ENCODE results near the gene CDH12.

CDH12 gene

DNA sequence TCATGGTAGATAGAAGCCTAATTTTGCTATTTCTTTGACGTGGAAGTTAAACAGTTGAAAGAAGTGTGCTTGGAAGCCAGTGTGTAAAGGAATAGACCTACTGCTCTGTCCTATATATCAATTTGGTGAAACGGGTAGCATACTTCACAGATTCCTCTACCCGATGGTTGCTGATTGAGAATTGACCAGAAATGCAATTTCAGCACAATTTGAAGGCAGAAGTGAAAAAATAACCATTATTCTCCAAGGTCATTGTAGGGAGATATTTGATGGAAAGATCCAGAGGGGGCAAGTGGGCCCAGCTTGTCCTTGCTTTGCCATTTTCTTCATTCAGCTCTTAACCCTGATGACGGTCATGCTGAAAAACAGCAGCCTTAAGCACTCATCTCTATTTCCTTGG is 15.3 kb downstream of the CDH12 start:
- H3K4me3 ChIP-seq (ENCODE audit: low read length): no peak overlapping the region
- TF ChIP-seq, protein P1, sequence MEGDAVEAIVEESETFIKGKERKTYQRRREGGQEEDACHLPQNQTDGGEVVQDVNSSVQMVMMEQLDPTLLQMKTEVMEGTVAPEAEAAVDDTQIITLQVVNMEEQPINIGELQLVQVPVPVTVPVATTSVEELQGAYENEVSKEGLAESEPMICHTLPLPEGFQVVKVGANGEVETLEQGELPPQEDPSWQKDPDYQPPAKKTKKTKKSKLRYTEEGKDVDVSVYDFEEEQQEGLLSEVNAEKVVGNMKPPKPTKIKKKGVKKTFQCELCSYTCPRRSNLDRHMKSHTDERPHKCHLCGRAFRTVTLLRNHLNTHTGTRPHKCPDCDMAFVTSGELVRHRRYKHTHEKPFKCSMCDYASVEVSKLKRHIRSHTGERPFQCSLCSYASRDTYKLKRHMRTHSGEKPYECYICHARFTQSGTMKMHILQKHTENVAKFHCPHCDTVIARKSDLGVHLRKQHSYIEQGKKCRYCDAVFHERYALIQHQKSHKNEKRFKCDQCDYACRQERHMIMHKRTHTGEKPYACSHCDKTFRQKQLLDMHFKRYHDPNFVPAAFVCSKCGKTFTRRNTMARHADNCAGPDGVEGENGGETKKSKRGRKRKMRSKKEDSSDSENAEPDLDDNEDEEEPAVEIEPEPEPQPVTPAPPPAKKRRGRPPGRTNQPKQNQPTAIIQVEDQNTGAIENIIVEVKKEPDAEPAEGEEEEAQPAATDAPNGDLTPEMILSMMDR (conservative IDR thresholded peaks at IDR 0.05; ENCODE audit: low read depth, low read length): no peak
- DNase-seq (ENCODE audit: low read depth): no peak

GRCh38 chr5:22835686-22836085 is 17.5 kb downstream of the CDH12 start:
- TF ChIP-seq, protein P1 (conservative IDR thresholded peaks at IDR 0.05; ENCODE audit: low read depth, low read length): no peak

DNA sequence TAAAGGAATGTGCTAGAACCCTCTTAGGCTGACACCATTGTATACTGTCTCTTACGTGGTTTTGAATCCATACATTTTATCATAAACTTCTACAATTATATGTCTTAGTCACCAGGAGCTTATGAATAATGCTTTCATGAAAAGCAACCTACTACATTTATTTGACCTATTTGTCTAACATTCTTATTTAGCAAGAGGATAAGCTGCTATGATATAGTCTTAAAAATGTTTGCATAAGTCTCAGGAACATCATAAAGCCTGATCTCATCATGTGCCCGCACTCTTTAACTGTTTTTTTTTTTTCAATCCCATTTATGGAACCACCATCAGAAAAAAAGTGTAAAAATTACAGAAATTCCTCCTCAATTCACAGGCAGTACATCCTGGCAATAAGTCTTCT is 59.7 kb downstream of the CDH12 start:
- peak; percentile 3 for DNase-seq (ENCODE audit: low read depth)
- H3K4me3 ChIP-seq (ENCODE audit: low read length): no peak overlapping the region
- TF ChIP-seq, protein P1 (conservative IDR thresholded peaks at IDR 0.05; ENCODE audit: low read depth, low read length): no peak

More at GRCh38 chr5:22835686-22836085, 17.5 kb downstream of the CDH12 start:
- H3K4me3 ChIP-seq (ENCODE audit: low read length): no peak overlapping the region
- DNase-seq (ENCODE audit: low read depth): no peak

GRCh38 chr5:22787807-22788206 is 65.3 kb downstream of the CDH12 start:
- DNase-seq (ENCODE audit: low read depth): no peak
- no peak overlapping the region for H3K4me3 ChIP-seq (ENCODE audit: low read length)
- TF ChIP-seq, protein P1 (conservative IDR thresholded peaks at IDR 0.05; ENCODE audit: low read depth, low read length): no peak

- no peak overlapping the region for H3K4me3 ChIP-seq (ENCODE audit: low read length)
- TF ChIP-seq, protein P1 (conservative IDR thresholded peaks at IDR 0.05; ENCODE audit: low read depth, low read length): no peak
- no peak for DNase-seq (ENCODE audit: low read depth)
Measured at GRCh38 chr5:22787398-22787797, 65.7 kb downstream of the CDH12 start.

DNA sequence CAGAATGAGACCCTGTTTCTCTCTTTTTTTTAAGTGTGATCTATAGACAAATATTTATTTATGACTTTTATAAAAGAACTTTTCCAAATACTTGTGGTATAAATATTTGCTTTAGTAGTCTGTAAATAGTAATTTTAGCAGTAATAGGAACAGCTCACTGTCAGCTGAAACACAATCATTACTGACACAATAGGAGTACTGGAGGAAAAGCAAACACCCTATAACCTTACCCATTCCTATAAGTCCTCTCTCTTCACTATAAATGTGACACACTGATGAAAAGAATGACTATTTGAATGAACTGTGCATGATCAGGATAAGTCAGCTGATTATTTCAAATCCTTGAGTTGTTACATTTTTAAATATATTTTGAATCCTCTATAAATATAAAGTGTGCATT is 72.4 kb downstream of the CDH12 start:
- TF ChIP-seq, protein P1 (conservative IDR thresholded peaks at IDR 0.05; ENCODE audit: low read depth, low read length): no peak
- no peak overlapping the region for H3K4me3 ChIP-seq (ENCODE audit: low read length)
- DNase-seq (ENCODE audit: low read depth): no peak

GRCh38 chr5:22779499-22779898 is 73.6 kb downstream of the CDH12 start:
- TF ChIP-seq, protein P1 (conservative IDR thresholded peaks at IDR 0.05; ENCODE audit: low read depth, low read length): no peak
- H3K4me3 ChIP-seq (ENCODE audit: low read length): no peak overlapping the region
- DNase-seq (ENCODE audit: low read depth): no peak

Measured in retinal pigment epithelial cell (primary cell).